ENCODE results near the gene ANXA8.
"Not testable (repeated sequence)": the region's sequence is repeated elsewhere in the genome, so short reads cannot be mapped to it uniquely, and the experiment has no call there.

GRCh38 chr10:47467957-47468356 is 16.0 kb downstream of the ANXA8 start:
- not testable (repeated sequence) for TF ChIP-seq CTCF (IDR thresholded peaks at IDR 0.05; ENCODE audit: low read depth, low read length, missing input control); ZBTB33 (IDR thresholded peaks at IDR 0.05); TAF1 (conservative IDR thresholded peaks at IDR 0.05); RXRA (IDR thresholded peaks at IDR 0.05); SP1 (IDR thresholded peaks at IDR 0.05); JUND (IDR thresholded peaks at IDR 0.05); HNF4A (conservative IDR thresholded peaks at IDR 0.05); EGR1 (IDR thresholded peaks at IDR 0.05; ENCODE audit: low read depth in 2 of 2); GABPA (IDR thresholded peaks at IDR 0.05 in 1 of 2, conservative IDR thresholded peaks at IDR 0.05 in 1 of 2); FOXA2 (IDR thresholded peaks at IDR 0.05); HNF4G (IDR thresholded peaks at IDR 0.05); ATF3 (IDR thresholded peaks at IDR 0.05); REST (IDR thresholded peaks at IDR 0.05)
- TF ChIP-seq, protein P1, sequence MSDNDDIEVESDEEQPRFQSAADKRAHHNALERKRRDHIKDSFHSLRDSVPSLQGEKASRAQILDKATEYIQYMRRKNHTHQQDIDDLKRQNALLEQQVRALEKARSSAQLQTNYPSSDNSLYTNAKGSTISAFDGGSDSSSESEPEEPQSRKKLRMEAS (IDR thresholded peaks at IDR 0.05): not testable (repeated sequence)
